Suppressor macrophage (primary cell): ENCODE data around the gene PHTF2.
A peak's percentile ranks its signal among the peaks of the same experiment; 100 is the strongest.

Experiments used
- DNase-seq, 4 experiments: peaks; one replicate each; pipeline ENCODE4 v3.0.0-alpha.2; 2020 to 2022

PHTF2 gene

DNA sequence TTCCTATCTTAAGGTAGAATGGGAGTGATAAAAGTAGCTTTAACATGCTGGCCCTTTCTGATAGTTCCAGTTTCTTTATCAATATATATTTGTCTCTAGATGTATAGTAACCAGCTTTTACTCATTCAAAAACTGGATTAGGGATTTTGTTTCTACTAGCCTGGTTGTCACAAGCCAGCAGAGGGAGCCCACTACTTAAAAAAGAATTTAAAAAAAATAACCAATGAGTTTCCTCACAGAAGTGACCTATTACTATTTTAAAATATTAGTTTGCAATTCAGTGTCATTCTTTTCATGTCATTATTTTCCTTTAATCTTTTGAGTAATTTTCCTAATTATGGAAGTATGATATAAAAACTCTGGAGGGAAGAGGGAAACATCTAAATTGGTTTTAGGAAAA, 142.1 kb downstream of the PHTF2 start:
- DNase-seq: peak; percentile 35 to 50 (median 43)

- DNase-seq: no peak
Observed at GRCh38 chr7:77942431-77942830, 143.9 kb downstream of the PHTF2 start.

DNA sequence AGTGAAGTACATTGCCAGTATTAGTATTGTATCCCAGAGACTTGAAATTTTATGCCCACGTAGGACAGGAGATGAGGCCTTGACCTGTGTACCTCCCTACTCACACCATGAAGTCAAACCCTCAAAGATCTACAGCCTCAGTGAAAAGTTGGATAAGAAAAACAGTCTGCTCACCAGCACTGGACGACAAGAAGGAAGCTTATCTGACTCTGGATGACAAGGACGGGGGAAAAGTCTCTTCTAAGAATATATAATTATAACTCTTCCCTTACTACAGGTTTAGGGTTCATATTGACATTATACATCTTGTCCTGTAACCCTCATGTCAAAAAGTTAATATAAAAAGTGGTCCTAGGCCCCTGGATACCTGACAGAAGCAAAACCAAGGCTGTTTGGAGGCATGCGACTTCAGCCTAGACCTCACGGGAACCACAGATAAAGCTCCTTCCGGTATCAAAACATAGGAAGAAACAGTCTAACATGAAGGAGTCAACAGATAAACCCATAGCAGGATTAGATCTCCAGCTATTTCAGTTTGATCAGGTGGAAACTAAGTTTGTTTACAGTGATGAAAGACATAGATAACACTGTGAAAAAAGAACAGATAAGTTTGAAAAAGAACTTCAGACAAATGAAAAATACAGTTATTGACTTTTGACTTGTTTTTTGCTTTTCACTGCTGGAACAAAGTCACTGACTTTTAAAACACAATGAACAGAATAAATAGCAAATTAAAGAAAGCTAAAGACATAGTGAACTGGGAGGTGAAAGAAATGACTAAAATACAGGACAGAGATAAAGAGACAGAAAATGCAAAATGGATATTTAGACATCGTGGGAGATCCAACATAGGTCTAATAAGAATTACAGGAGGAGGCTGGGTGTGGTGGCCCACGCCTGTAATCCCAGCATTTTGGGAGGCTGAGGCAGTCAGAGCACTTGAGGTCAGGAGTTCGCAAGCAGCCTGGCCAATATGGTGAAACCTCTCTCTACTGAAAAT, 145.9 kb downstream of the PHTF2 start:
- DNase-seq: no peak

- DNase-seq: no peak
Observed at GRCh38 chr7:77950548-77950947, 152.0 kb downstream of the PHTF2 start.

DNA sequence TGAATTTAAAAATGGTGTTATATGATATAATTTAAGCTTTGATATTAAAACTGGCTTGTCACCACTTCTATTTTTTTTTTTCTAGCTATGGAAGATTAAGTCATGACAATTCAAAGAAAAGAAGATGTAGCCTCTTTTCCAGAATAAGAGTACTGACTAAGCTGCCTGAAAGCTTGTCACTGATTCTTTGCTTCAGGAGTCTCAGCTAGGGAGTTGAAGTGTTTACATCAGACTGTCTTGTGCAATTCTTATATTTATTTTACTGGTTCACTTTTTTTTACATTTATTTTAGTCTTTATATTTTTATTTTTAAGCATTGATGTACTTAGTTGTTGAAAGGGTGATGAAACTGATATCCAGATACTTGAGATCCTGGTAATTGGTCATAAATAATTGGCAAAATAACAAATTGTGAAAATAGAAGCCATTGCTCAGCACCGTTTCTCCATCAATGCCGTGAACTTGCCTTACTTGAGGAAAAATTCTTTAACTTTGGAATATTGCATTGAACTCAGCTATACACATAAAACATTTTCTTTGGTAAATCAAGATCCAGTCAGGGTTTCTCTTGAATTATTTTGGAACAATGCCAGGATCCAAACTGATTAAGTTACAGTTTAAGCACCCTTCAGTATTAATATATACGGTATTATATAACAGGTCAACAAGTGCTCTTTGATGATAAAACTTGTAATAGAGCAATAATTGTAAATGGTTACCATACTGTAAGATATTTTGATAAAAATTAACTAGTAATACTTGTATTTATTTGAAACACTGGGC, 156.4 kb downstream of the PHTF2 start:
- no peak for DNase-seq

- DNase-seq: no peak
Observed at GRCh38 chr7:77958436-77958835, 159.9 kb downstream of the PHTF2 start.

- no peak for DNase-seq
Observed at GRCh38 chr7:77959080-77959479, 160.5 kb downstream of the PHTF2 start.

GRCh38 chr7:77960336-77960735, 161.8 kb downstream of the PHTF2 start:
- DNase-seq: no peak

DNA sequence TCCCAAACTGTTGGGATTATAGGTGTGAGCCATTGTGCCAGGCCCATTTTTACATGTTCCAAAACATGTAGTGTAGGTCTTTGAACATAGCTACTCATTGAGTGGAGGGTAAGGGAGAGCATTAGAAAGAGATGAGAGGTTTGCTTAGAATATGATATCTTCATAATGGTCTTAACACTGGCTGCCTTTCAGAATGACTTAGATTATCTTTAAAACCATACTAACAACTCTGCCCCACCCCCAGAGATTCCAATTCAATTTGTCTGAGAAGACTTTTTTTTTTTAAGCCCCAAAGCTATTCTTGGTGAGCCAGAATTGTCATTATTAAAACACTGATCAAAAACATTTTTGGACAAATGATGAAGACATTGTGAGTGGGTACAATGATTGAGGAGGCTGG, 168.9 kb downstream of the PHTF2 start:
- DNase-seq: no peak

DNA sequence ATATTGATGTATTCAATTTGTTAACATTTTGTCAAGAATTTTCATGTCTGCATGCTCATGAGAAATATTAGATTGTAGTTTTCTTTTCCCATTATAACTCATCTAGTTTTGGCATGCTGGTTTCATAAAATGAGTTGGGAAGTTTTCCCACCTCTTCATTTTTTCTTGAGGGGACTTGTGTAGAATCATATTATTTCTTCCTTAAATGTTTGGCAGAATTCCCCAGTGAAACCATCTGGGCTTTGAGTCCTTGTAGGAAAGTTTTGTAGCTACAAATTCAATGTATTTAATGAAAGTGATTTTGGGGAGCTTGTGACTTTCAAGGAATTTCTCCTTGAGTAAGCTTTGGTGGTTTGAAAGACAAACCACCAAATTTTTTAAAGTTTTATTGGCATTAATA, 173.2 kb downstream of the PHTF2 start:
- DNase-seq: no peak

- no peak for DNase-seq
Observed at GRCh38 chr7:77975672-77976480, 177.3 kb downstream of the PHTF2 start.

DNA sequence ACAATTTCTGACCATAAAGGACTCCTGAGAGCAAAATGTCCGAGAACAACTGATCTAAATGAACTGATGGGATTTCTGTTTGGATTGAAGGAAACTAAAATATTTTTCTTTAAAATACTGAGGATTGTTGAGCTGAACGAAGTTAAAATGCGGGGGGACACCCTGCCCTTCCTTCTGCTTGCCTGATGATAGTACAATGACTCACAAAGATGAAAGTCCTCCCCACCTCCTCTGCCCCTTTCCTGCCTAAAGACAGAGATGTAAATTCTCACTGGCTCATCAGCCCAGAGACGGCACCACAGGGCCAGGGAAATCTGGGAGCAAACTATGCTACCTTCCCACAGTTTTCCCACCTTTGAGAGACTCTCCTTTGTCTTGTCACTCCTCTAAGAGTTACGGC, 180.6 kb downstream of the PHTF2 start:
- DNase-seq: no peak

DNA sequence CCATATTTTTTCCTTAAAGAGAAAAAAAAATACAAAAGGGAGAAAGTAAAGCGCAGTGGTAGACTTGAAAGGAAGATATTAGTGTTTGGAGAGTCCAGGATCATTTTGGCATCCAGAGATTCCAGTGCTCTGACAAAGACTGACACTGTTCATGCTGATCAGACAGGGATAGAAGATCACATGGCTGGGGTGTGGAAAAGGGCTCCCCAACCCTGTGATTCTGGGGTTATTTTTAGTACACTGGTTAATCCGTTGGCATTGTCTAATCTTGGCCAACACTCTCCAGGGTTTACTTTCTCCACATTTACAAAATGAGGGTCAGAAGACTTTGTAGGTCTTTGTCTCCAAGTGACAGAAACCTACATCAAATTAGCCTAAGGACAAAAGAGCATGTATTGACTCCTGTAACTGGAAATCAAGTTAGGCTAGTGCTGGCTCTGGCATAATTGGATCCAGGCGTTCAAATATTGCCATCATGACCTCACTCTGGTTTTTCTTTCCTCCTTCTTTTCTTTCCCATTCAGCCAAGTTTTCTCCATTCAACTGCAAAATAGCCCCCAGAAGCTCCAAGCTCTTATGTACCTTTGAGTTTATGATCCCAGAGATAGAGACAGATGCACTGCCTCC, 181.6 kb downstream of the PHTF2 start:
- DNase-seq: no peak

DNA sequence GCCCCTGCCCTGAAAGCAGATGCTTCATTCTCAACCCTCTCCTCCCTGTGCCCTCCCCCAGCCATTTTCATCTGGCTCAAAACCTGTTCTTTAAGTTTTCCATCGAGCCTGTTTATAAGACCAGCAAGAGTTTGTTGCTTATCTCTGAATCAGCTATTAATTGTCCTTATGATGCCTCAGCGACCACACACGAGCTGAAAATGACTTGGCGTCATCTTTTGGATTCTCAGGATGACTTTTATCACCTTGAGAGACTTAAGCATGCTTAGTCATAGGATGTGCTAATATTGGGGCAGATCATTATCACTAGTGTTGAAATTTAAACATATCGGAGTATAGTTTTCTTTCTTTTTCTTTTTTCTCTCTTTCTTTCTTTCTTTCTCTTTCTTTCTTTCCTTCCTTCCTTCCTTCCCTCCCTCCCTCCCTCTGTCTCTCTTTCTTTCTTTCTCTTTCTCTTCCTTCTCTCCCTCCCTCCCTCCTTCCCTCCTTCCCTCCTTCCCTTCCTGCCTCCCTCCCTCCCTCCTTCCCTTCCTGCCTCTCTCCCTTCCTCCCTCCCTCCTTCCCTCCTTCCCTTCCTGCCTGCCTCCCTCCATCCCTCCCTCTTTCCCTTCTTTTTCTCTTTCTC, 184.5 kb downstream of the PHTF2 start:
- no peak for DNase-seq

DNA sequence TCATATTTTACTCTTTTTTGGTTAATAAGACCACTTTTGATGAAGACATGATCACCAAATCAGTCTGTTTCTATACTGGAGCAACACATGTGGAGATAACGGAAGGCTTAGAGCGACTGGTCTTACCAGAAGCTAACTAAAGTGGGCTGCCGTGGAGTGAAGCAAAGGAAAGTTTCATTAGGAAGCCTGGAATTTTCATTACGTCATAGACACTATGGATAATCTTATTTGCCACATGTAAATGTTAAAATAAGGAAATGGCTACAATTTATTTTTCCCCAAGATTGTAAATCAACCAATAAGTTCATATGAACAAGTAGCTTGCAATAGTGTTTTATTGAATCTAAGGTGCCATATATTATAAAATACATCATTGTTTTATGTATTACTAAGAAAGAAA, 185.4 kb downstream of the PHTF2 start:
- no peak for DNase-seq

GRCh38 chr7:77985232-77985973, 186.8 kb downstream of the PHTF2 start:
- DNase-seq: no peak

DNA sequence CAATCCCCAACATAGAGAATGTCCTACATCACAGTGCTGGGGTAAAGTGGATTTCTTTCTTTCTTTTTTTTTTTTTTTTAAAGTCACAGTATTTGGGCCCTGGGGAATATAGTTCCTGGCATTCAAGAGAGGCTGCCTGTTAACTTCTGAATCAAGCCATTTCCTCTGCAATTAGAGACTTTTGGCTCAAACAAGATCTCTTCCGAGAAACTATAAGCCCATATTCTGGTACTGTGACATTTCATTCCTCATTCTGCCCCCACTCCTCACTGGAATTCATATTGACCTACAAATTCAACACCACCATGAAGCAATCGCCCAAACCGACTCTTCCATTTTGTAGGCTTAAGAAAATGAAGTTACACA, 187.4 kb downstream of the PHTF2 start:
- DNase-seq: no peak

GRCh38 chr7:77989981-77990566, 191.5 kb downstream of the PHTF2 start:
- DNase-seq: peak; percentile 23 to 44 (median 32)

DNA sequence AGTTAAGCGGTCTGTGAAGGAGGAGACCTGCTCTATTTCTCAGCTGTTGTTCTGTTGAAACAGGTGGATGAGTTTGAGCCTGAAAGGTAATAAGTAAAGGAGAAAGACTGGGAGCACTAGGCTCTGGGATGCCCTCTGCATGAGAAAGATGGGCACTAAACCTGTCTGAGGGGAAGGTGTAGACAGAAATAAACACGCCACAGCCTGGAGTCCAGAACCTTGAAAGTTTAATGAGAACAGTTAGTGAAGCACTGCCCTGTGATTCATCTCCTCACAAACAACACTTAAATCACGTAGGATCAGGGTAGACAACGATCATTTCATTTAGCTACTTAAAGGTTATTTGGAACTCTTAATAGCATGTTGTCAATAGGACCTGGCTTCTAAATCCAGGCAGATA, 193.1 kb downstream of the PHTF2 start:
- DNase-seq: no peak

GRCh38 chr7:77993838-77994237, 195.3 kb downstream of the PHTF2 start:
- no peak for DNase-seq

- DNase-seq: no peak
Observed at GRCh38 chr7:77995717-77996116, 197.1 kb downstream of the PHTF2 start.
